K562 (cell line): ENCODE measurements around the gene NCAM2. TPM values are rescaled to one million over a fixed set of nuclear protein-coding genes. Genes with fewer than 3 reads are reported as not detected.

Experiments
- CEBPG ChIP-seq, 3 experiments: fragments of 200-800 bp in 1 of 3; sonication (Bioruptor generic) in 1 of 3; sonication (generic) in 1 of 3; formaldehyde crosslinking in 1 of 3; IDR thresholded peaks in 2 of 3; conservative IDR thresholded peaks in 1 of 3; 2 replicates each; pipeline versions ENCODE4 v1.6.1 to v1.8.0; 2016 to 2022; ENCODE audit warnings: missing compliant biosample characterization in 2 of 3, missing genetic modification characterization in 2 of 3, mild to moderate bottlenecking in 1 of 3, missing genetic modification reagents in 1 of 3
- CHD2 ChIP-seq: IDR thresholded peaks from 2 replicates; pipeline ENCODE4 v1.6.1; 2011; ENCODE audit warnings: low read depth, low read length
- COPS2 ChIP-seq: fragments of 450-650 bp; conservative IDR thresholded peaks from 2 replicates; pipeline ENCODE4 v1.6.1; 2016; ENCODE audit warnings: mild to moderate bottlenecking, moderate library complexity
- ESRRB ChIP-seq: fragments of 250-450 bp; sonication (Bioruptor Pico); IDR thresholded peaks from 2 replicates; pipeline ENCODE4 v1.5.0; 2020; ENCODE audit warnings: mild to moderate bottlenecking, moderate library complexity, borderline replicate concordance
- HES1 ChIP-seq: fragments of 450-650 bp; IDR thresholded peaks from 2 replicates; pipeline ENCODE4 v1.6.1; 2016; ENCODE audit warnings: low read depth, mild to moderate bottlenecking, moderate library complexity
- MTA1 ChIP-seq: fragments of 450-650 bp; IDR thresholded peaks from 2 replicates; pipeline ENCODE4 v1.6.1; 2017; ENCODE audit warnings: borderline replicate concordance
- PHF8 ChIP-seq: fragments of 200-600 bp; sonication (generic); IDR thresholded peaks from 2 replicates; pipeline ENCODE4 v1.6.1; 2012; ENCODE audit warnings: mixed run types, mild to moderate bottlenecking, inconsistent platforms, low read length, moderate library complexity, borderline replicate concordance
- PHTF2 ChIP-seq: fragments of 250-450 bp; sonication (Bioruptor Pico); IDR thresholded peaks from 2 replicates; pipeline ENCODE4 v1.5.0; 2021; ENCODE audit warnings: mild to moderate bottlenecking
- POLR2AphosphoS5 ChIP-seq: IDR thresholded peaks from 2 replicates; pipeline ENCODE4 v1.6.1; 2011; ENCODE audit warnings: mild to moderate bottlenecking, low read depth, low read length, moderate library complexity; ENCODE audit not compliant: control insufficient read depth, insufficient read depth
- RERE ChIP-seq: sonication (generic); formaldehyde crosslinking; IDR thresholded peaks from 2 replicates; pipeline ENCODE4 v1.8.0; 2023; ENCODE audit warnings: missing genetic modification reagents, mild to moderate bottlenecking, borderline replicate concordance
- SAFB ChIP-seq: fragments of 200-400 bp; formaldehyde crosslinking; IDR thresholded peaks from 2 replicates; pipeline ENCODE4 v1.6.1; 2017; ENCODE audit warnings: low read depth, low read length, borderline replicate concordance
- STAT5A ChIP-seq: IDR thresholded peaks from 2 replicates; pipeline ENCODE4 v1.6.1; 2012; ENCODE audit warnings: low read length, inconsistent platforms, borderline replicate concordance
- ZFP36 ChIP-seq: fragments of 150-350 bp; IDR thresholded peaks from 2 replicates; pipeline ENCODE4 v1.6.1; 2018; ENCODE audit warnings: low read length, low read depth; ENCODE audit not compliant: partially characterized antibody
- ZNF449 ChIP-seq: fragments of 250-450 bp; sonication (Bioruptor Pico); IDR thresholded peaks from 2 replicates; pipeline ENCODE4 v1.8.0; 2022; ENCODE audit warnings: moderate library complexity, mild to moderate bottlenecking, inconsistent platforms
- ZNF696 ChIP-seq: fragments of 250-450 bp; sonication (Bioruptor Pico); conservative IDR thresholded peaks from 2 replicates; pipeline ENCODE4 v1.4.0; 2020; ENCODE audit warnings: mild to moderate bottlenecking, moderate library complexity
- ZNF766 ChIP-seq: fragments of 200-800 bp; sonication (Bioruptor generic); conservative IDR thresholded peaks from 2 replicates; pipeline ENCODE4 v1.6.1; 2016; ENCODE audit warnings: missing genetic modification characterization, missing compliant biosample characterization
- ZNF830 ChIP-seq: fragments of 250-450 bp; sonication (Bioruptor Pico); IDR thresholded peaks from 2 replicates; pipeline ENCODE4 v1.5.0; 2021; ENCODE audit warnings: mild to moderate bottlenecking
- polyA plus RNA-seq, 8 experiments: library from polyadenylated mRNA; depleted of rRNA in 4 of 8; stranded (reverse) in 5 of 8; unstranded in 3 of 8; fragments of >200 nt; fragmentation: Nextera tagmentation in 2 of 8; fragmentation: Illumina TruSeq in 1 of 8; extraction: Ambion mirVana in 2 of 8; extraction: Trizol in 1 of 8; gene quantifications; 2 replicates each; pipeline versions ENCODE4 v1.2.1 to v1.2.3, GENCODE V29; 2011 to 2014; ENCODE audit warnings: inconsistent platforms in 1 of 8, missing spikeins in 1 of 8
- total RNA-seq, 7 experiments: library from RNA; depleted of rRNA in 6 of 7; stranded (reverse); fragments of >200 nt in 6 of 7; fragmentation: Illumina TruSeq in 2 of 7; extraction: Trizol in 2 of 7; gene quantifications; 2 replicates each; pipeline versions ENCODE4 v1.2.1 to v1.2.3, GENCODE V29; 2011 to 2021; ENCODE audit warnings: low replicate concordance in 1 of 7

NCAM2 gene
- total and polyA plus RNA-seq, 9 of the 15 experiments (the other 6 are each of a cell fraction or from before 2014, with no cell fraction given) = 14.0 to 58.2 (median 27.8) TPM

GRCh38 chr21:21200103-21200938 lies 202.1 kb downstream of the NCAM2 start (continued):
- TF ChIP-seq STAT5A (peak; percentile 97), ZNF696 (CRISPR knock-in tag) (no peak), CEBPG (CRISPR knock-in tag; IDR thresholded peaks at IDR 0.05) (no peak), CEBPG (tag; conservative IDR thresholded peaks at IDR 0.05 in 1 of 2, IDR thresholded peaks at IDR 0.05 in 1 of 2) (no peak), PHTF2 (CRISPR knock-in tag) (no peak), CHD2 (no peak), ZNF449 (CRISPR knock-in tag) (no peak), PHF8 (no peak), ZNF766 (CRISPR knock-in tag) (0 out of 2 replicates have a peak, but pooled peaks have one; percentile 56), POLR2AphosphoS5 (no peak), RERE (CRISPR knock-in tag) (no peak), SAFB (no peak), ZFP36 (no peak), MTA1 (peak; percentile 50; the same call in 1 of the 2 replicates), HES1 (no peak), COPS2 (no peak), ZNF830 (CRISPR knock-in tag) (no peak), ESRRB (no peak)
